SKM-1 treated with dmso at 0.1 percent for 144 hours (cell line): ENCODE results near the gene ADD1.

Experiments used
- DNase-seq: peaks from one replicate; lab custom pipeline; 2025; ENCODE audit not compliant: unreplicated experiment; lab: John Stamatoyannopoulos, UW

Gene ADD1

DNA sequence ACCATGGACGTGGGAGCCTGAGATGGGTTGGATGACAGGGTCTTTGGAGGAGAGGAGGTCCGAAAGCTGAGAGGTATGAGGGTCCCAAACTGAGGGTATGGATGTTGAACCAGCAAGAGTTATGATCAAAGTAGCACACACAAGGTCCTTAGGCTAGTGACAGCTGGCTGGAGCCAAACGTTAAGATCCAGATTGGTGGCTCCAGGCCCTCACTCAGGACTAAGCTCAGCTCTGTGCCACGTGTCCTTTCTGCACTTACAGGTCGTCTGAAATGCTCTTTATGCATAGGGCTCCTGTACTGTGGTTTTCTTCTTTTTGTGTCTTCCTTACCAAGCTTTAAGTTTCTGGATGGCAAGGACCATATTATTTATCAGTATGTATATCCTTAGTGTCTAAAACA lies 35.4 kb downstream of the ADD1 start:
- DNase-seq = no peak

DNA sequence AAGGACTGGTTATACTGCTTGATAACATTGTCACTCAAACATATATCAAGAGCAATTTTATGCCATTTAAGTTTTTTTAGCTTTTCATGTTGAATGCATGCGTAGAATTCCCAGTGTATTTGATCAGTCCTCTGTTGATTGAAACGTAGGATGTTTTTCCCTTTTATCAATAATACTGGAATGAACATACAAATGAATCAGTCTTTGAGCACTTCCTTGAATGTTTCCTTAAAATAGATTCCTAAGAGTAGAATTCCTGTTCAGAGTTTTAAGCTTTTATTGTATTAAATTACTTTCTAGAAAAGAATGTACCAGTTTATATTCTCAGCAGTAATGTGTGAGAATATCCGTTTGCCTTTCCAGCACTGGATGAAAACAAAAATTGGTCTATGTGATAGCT lies 37.8 kb downstream of the ADD1 start:
- no peak for DNase-seq

DNA sequence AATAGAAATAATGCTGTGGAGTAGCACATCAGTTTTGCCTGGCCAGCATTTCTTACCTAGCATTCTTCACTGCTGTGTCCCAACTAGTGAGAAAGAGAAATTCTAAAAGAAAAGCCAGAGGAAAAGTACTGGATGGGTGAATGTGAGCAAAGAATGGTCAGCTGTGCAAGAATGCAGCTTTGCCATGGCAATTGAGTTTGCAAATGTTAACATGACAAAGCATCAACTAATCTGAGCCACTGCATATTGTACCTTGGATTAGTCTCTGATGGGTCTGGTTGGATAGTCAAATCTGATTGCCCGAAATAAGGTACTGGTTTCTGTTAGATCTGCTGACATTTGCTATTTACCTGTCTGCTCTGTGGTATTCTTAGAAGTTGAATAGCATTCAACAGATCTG lies 38.7 kb downstream of the ADD1 start:
- DNase-seq = no peak

GRCh38 chr4:2886161-2886560 lies 42.5 kb downstream of the ADD1 start:
- no peak for DNase-seq

DNA sequence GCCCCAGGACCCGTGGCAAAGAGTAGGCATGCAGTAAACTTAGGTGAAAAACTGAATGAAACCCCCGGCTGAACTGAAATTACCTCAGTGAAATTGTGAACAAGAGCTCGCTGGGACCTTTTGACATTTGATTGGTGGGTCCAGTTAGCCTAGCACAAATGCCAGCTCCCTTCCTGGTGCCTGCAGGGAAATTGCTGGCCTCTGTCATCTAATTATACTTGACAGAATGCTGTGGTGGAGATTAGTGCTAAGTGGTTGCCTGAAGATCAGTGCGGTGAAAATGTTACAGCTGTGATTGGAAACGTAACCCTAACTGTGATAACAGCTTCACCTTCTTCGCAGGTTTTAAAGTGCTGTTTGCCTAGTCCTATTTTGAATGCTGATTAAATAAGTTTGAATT lies 43.0 kb downstream of the ADD1 start:
- no peak for DNase-seq

DNA sequence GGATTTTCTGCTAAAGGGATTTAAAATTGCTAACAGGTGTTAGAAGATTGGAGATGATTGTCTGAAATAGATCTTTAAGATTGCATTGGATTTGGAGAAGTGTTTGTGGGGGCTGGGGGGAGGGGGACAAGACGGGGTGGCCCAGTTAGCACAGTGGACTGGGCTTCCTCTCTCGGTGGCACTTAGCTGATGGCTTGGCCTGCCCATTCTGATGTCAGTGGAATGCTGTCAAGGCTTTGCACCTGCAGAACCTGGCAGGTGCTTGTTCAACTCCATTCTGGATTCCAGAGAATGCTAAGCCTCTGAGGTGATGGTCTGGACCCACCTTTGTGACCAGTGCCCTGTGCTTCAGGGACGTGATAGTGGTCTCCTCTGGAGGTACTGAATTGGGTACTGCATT lies 43.7 kb downstream of the ADD1 start:
- DNase-seq = no peak

DNA sequence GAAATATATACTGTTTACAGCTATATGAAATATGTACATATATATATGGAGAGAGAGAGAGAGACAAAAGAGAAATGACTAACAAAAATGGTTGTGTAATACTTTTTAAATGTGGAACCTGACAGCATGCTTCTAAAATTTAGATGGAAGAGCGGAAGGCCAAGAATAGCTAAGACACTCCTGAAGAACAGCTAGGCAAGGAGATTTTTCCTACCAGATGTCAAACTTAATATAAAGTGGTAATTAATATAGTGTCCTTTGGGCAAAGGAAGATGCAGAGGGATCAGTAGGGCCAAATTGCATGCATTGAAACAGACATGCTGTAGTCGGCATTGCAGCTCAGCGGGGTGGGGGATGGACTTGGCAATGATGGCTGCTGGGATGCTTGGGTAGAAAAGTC lies 45.2 kb downstream of the ADD1 start:
- no peak for DNase-seq

DNA sequence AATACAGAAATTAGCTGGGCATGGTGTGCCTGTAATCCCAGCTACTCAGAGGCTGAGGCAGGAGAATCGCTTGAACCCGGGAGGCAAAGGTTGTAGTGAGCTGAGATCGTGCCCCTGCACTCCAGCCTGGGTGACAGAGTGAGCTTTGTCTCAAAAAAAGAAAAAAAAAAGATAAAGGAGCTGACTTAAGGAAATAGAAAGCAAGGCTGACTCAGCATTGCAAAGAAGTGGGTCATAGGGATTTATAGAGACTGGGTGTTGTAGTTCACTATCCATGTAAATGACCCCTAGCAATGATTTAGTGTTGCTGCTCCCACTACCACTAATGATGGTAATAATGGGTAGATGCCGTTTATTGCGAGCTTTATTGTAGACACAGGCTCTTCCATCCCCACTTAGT lies 47.6 kb downstream of the ADD1 start:
- no peak for DNase-seq

- no peak for DNase-seq
Observed at GRCh38 chr4:2893772-2894171, 50.1 kb downstream of the ADD1 start.

- DNase-seq = no peak
Observed at GRCh38 chr4:2898001-2898400, 54.4 kb downstream of the ADD1 start.

DNA sequence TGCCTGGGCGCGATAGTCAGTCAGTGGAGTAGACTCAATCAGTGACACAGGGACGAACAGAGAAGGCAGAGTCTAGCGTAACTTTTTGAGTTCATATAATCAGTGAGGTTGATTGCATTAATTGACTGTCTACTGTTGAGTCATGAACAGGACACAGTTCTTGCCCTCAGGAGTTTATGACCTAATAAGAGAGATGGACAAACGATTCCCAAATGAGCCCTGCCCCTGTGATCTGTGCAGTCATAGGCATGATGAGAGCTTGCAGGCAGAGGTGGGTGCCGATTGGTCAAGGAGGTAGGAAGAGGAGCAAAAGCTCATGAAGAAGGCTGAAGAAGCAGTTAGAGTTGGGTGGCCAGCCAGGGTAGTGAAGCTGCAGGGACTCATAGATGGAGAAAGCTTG lies 57.1 kb downstream of the ADD1 start:
- DNase-seq = no peak

DNA sequence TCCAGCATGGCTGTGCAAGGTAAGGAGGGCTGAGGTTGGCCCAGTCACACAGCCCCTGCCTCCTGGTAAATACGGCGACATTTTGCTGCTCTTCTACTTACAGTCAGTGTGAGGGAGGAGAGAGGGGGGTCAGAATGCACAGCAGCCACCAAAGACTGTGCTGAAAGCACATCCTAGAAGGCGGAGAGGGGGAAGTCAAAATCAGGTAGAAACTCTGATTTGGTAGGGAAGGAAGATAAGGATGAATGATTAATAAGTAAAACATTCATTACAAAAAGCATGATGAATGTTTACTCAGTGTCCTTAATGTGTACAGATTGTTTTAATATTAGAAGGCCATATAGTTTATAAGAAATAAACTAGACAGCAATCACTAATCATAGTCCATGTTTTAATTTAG lies 57.5 kb downstream of the ADD1 start:
- no peak for DNase-seq

GRCh38 chr4:2902126-2902525 lies 58.5 kb downstream of the ADD1 start:
- DNase-seq = no peak

GRCh38 chr4:2905544-2905943 lies 61.9 kb downstream of the ADD1 start:
- DNase-seq = no peak

DNA sequence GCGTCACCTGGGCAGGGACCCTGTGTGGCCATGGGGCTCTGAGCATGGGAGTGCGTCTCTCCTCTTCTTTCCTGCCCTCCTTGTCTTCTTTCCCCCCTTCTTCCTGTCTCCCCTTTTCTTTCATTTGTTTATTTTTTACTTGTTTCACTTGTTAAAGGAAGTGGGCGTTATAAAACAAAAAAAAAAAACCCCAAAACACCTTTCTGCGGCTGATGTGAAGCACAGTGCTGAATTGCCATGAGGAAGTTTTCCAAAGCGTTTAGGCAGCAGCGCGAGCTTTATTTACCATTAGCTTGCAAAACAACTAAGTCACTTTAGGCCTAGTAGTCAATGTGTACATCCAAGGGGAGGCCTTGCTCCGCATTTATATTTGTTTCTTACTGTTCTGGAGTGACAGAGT lies 62.6 kb downstream of the ADD1 start:
- DNase-seq = no peak

GRCh38 chr4:2907226-2907625 lies 63.6 kb downstream of the ADD1 start:
- DNase-seq = no peak

DNA sequence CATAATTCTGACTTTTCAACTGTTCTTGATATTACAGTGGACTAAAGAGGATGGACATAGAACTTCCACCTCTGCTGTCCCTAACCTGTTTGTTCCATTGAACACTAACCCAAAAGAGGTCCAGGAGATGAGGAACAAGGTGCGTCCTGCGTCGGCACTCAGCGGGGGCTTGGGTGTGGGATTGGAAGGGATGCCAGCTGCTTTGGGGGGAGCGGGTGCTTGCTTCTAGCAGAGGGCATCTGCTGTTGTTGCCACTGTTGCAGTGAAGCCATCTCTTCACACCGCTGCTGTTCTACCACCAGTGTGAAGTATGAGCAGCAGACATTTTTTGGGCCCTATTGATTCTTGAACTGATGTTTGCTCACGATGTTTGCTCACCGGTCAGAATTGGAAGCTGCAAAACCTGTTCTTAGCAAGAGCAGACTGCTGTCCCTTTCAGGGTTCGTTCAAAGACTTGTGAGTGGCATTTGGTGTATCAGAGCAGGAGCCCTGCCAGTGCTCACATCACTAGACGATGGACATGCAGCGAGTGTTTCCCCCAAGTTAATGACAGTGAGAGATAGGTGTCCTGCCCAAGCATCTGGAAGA lies 64.2 kb downstream of the ADD1 start:
- no peak for DNase-seq

GRCh38 chr4:2908686-2909085 lies 65.0 kb downstream of the ADD1 start:
- no peak for DNase-seq

GRCh38 chr4:2909583-2909982 lies 65.9 kb downstream of the ADD1 start:
- no peak for DNase-seq

GRCh38 chr4:2910409-2910808 lies 66.8 kb downstream of the ADD1 start:
- no peak for DNase-seq

DNA sequence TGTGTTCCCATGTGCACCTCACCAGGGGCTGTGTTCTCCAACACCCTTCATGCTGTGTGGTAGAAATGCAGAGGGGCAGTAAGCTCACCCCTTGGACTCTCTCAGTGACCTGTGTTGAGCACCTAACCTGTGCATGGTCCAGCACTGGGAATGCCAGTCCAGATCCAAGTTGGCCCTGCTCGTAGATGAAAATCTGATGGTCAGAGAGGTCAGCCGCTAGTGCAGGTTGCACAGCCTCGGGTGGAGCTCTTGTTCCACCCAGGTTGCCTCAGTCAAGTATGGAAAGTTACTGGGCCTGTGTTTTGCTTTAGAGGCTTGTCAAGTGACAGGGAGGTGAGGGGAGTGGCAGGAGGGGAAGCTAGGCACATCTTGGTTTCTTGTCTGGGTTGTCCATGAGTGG lies 68.2 kb downstream of the ADD1 start:
- no peak for DNase-seq

- DNase-seq = no peak
Observed at GRCh38 chr4:2913168-2913567, 69.5 kb downstream of the ADD1 start.

- no peak for DNase-seq
Observed at GRCh38 chr4:2914256-2915126, 70.8 kb downstream of the ADD1 start.
